ENCODE measurements around the gene RAET1G.

Gene RAET1G

DNA sequence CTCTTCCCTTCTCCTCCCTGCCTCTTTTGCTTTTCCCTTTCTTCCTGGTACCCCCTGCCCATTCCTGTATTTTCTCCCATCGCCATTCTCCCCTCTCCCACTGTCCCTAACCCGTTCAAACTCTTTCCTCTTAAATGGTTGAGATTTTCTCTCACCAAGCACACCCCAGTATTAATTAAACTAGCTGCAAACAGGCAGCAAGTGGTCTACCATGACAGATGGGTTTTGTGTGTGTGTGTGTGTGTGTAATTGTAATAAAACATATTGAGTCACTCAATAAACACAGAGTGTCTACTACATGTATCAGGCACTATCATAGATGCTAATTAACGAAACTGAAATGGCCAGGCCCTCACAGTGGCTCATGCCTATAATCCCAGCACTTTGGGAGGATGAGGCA lies 31.7 kb downstream of the RAET1G start:
- Histone ChIP-seq H2AFZ (ENCODE audit: low read depth, low read length) (no peak overlapping the region), H3K9ac (ENCODE audit: low read depth, low read length) (no peak overlapping the region), H3K27ac (ENCODE audit: low read length) (no peak overlapping the region), H3K27me3 (ENCODE audit: insufficient read depth, low read length, poor library complexity) (no peaks in the 10 kb centered on the region), H3K4me1 (ENCODE audit: insufficient read depth, low read length) (0 out of 2 replicates have a peak, but pooled peaks cover 5% of the 10 kb centered on the region), H4K20me1 (ENCODE audit: insufficient read depth, low read length) (no peaks in the 10 kb centered on the region), H3K36me3 (ENCODE audit: insufficient read depth, low read length) (no peaks in the 10 kb centered on the region), H3K4me3 (ENCODE audit: low read depth in 1 of 2, low read length in 2 of 2) (no peak overlapping the region), H3K9me3 (ENCODE audit: insufficient read depth, low read length, severe bottlenecking) (no peaks in the 10 kb centered on the region), H3K79me2 (ENCODE audit: insufficient read depth, low read length) (no peaks in the 10 kb centered on the region), H3K4me2 (ENCODE audit: insufficient read depth, low read length) (no peak overlapping the region)
- DNase-seq: no peak
- no peak for ATAC-seq (ENCODE audit: insufficient read depth, low read depth)
- TF ChIP-seq, protein P1, sequence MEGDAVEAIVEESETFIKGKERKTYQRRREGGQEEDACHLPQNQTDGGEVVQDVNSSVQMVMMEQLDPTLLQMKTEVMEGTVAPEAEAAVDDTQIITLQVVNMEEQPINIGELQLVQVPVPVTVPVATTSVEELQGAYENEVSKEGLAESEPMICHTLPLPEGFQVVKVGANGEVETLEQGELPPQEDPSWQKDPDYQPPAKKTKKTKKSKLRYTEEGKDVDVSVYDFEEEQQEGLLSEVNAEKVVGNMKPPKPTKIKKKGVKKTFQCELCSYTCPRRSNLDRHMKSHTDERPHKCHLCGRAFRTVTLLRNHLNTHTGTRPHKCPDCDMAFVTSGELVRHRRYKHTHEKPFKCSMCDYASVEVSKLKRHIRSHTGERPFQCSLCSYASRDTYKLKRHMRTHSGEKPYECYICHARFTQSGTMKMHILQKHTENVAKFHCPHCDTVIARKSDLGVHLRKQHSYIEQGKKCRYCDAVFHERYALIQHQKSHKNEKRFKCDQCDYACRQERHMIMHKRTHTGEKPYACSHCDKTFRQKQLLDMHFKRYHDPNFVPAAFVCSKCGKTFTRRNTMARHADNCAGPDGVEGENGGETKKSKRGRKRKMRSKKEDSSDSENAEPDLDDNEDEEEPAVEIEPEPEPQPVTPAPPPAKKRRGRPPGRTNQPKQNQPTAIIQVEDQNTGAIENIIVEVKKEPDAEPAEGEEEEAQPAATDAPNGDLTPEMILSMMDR (IDR thresholded peaks at IDR 0.05; ENCODE audit: borderline replicate concordance, extremely low read depth, low read length, poor library complexity, severe bottlenecking): no peak
- no peak for TF ChIP-seq EZH2 (IDR thresholded peaks at IDR 0.05; ENCODE audit: borderline replicate concordance, low read depth, low read length, severe bottlenecking)

DNA sequence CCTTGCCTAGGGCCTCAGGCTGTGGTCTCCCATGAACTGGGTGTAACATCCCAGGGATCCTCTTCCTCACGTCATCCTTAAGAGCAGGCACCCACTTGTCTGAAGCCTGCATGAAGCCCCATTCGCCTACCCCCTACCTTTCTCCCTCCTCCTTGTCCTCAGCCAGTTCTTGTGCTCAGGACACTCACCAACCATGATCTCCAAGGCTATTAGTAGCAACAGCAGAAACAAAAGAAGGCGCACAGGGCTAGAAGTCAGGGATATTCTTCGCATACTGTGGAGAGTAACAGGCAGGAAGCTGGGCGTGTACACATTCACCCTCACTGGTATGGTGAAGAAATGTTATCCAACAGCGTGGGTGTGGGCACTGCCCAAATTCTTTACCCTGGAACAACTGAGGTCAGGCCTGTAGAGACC lies 32.3 kb downstream of the RAET1G start:
- Histone ChIP-seq H3K36me3 (ENCODE audit: insufficient read depth, low read length) (no peaks in the 10 kb centered on the region), H3K27ac (ENCODE audit: low read length) (no peak overlapping the region), H3K9me3 (ENCODE audit: insufficient read depth, low read length, severe bottlenecking) (no peaks in the 10 kb centered on the region), H2AFZ (ENCODE audit: low read depth, low read length) (no peak overlapping the region), H3K79me2 (ENCODE audit: insufficient read depth, low read length) (no peaks in the 10 kb centered on the region), H3K9ac (ENCODE audit: low read depth, low read length) (no peak overlapping the region), H3K27me3 (ENCODE audit: insufficient read depth, low read length, poor library complexity) (no peaks in the 10 kb centered on the region), H4K20me1 (ENCODE audit: insufficient read depth, low read length) (no peaks in the 10 kb centered on the region), H3K4me1 (ENCODE audit: insufficient read depth, low read length) (0 out of 2 replicates have a peak, but pooled peaks cover 5% of the 10 kb centered on the region), H3K4me3 (ENCODE audit: low read depth in 1 of 2, low read length in 2 of 2) (no peak overlapping the region), H3K4me2 (ENCODE audit: insufficient read depth, low read length) (no peak overlapping the region)
- ATAC-seq (ENCODE audit: insufficient read depth, low read depth): no peak
- no peak for TF ChIP-seq EZH2 (IDR thresholded peaks at IDR 0.05; ENCODE audit: borderline replicate concordance, low read depth, low read length, severe bottlenecking)
- TF ChIP-seq, protein P1 (IDR thresholded peaks at IDR 0.05; ENCODE audit: borderline replicate concordance, extremely low read depth, low read length, poor library complexity, severe bottlenecking): no peak
- no peak for DNase-seq

DNA sequence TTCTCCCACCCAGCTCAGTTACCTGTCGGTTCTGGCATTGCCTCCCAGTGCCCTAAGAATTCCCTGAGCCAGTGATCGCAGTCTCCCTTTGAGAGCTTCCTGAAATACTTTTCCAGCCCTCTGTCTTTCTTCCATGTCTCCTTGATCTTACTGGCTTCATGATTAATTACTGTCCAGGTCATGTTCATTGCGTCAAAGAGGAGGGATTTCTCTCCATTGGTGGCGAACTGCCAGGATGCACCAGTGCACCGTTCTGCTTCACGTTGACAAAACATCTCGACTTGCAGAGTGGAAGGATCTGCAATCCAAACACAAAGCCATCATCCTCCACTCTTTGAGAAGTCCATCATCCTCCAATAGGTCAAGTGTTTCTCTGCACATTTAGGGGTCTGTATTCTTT lies 33.6 kb downstream of the RAET1G start:
- Histone ChIP-seq H3K4me1 (ENCODE audit: insufficient read depth, low read length) (0 out of 2 replicates have a peak, but pooled peaks cover 5% of the 10 kb centered on the region), H3K36me3 (ENCODE audit: insufficient read depth, low read length) (no peaks in the 10 kb centered on the region), H3K4me3 (ENCODE audit: low read depth in 1 of 2, low read length in 2 of 2) (no peak overlapping the region), H3K27ac (ENCODE audit: low read length) (no peak overlapping the region), H3K4me2 (ENCODE audit: insufficient read depth, low read length) (no peak overlapping the region), H3K9me3 (ENCODE audit: insufficient read depth, low read length, severe bottlenecking) (no peaks in the 10 kb centered on the region), H4K20me1 (ENCODE audit: insufficient read depth, low read length) (no peaks in the 10 kb centered on the region), H3K27me3 (ENCODE audit: insufficient read depth, low read length, poor library complexity) (no peaks in the 10 kb centered on the region), H3K9ac (ENCODE audit: low read depth, low read length) (no peak overlapping the region), H2AFZ (ENCODE audit: low read depth, low read length) (no peak overlapping the region), H3K79me2 (ENCODE audit: insufficient read depth, low read length) (no peaks in the 10 kb centered on the region)
- DNase-seq (no peak), ATAC-seq (ENCODE audit: insufficient read depth, low read depth) (no peak)
- TF ChIP-seq EZH2 (IDR thresholded peaks at IDR 0.05; ENCODE audit: borderline replicate concordance, low read depth, low read length, severe bottlenecking): no peak
- TF ChIP-seq, protein P1 (IDR thresholded peaks at IDR 0.05; ENCODE audit: borderline replicate concordance, extremely low read depth, low read length, poor library complexity, severe bottlenecking): no peak

DNA sequence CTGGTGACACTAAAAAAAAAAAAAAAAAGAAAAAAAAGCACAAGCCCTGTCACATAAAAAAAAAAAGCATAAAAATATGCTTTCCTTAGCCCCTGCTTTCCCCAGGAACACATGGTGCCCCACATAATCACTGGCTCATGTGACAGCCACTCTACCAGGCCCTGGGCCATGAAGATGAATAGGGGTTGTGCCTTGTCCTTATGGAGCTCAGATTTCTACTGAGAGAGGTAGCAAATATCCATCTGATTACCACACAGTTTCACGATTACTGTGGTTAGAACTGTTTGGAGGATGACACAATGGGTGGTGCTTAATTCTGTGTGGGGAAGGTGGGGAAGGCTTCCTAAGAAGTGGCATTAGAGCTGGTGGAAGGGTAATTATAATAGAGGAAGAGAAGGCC lies 34.3 kb downstream of the RAET1G start:
- H3K79me2 ChIP-seq (ENCODE audit: insufficient read depth, low read length): no peaks in the 10 kb centered on the region
- H4K20me1 ChIP-seq (ENCODE audit: insufficient read depth, low read length): no peaks in the 10 kb centered on the region
- TF ChIP-seq EZH2 (IDR thresholded peaks at IDR 0.05; ENCODE audit: borderline replicate concordance, low read depth, low read length, severe bottlenecking): no peak
- TF ChIP-seq, protein P1 (IDR thresholded peaks at IDR 0.05; ENCODE audit: borderline replicate concordance, extremely low read depth, low read length, poor library complexity, severe bottlenecking): no peak
- H3K36me3 ChIP-seq (ENCODE audit: insufficient read depth, low read length): no peaks in the 10 kb centered on the region
- no peak overlapping the region for H3K4me3 ChIP-seq (ENCODE audit: low read depth in 1 of 2, low read length in 2 of 2)
- no peak overlapping the region for H3K4me2 ChIP-seq (ENCODE audit: insufficient read depth, low read length)
- DNase-seq (no peak), ATAC-seq (ENCODE audit: insufficient read depth, low read depth) (peak; percentile 40; the same call in 2 of the 3 replicates)
- 0 out of 2 replicates have a peak, but pooled peaks cover 5% of the 10 kb centered on the region for H3K4me1 ChIP-seq (ENCODE audit: insufficient read depth, low read length)
- H3K9ac ChIP-seq (ENCODE audit: low read depth, low read length): no peak overlapping the region
- no peak overlapping the region for H3K27ac ChIP-seq (ENCODE audit: low read length)
- no peak overlapping the region for H2AFZ ChIP-seq (ENCODE audit: low read depth, low read length)
- H3K27me3 ChIP-seq (ENCODE audit: insufficient read depth, low read length, poor library complexity): no peaks in the 10 kb centered on the region
- no peaks in the 10 kb centered on the region for H3K9me3 ChIP-seq (ENCODE audit: insufficient read depth, low read length, severe bottlenecking)

All from DND-41 (cell line).